GM13977 (cell line): ENCODE measurements around the gene OR8K3.

ENCODE experiments used
- DNase-seq: peaks from one replicate; pipeline ENCODE4 v3.0.0; 2012; ENCODE audit warnings: low spot score
- in situ Hi-C: fragments of 300-500 bp; cut with MboI; formaldehyde crosslinking; loops from one replicate; pipeline ENCODE4 v1.12.0; 2022; ENCODE audit warnings: low sequenced_read_pairs, low pct_unique_long_range_greater_than_20kb, mixed read lengths, inconsistent platforms; ENCODE audit not compliant: unreplicated experiment
- TF ChIP-seq, protein P1 (sequence below): IDR thresholded peaks from 2 replicates; pipeline ENCODE4 v1.5.1; 2012; ENCODE audit warnings: mild to moderate bottlenecking, control low read depth; ENCODE audit not compliant: insufficient read depth; ENCODE audit errors: extremely low read depth, missing control alignments

The OR8K3 gene

DNA sequence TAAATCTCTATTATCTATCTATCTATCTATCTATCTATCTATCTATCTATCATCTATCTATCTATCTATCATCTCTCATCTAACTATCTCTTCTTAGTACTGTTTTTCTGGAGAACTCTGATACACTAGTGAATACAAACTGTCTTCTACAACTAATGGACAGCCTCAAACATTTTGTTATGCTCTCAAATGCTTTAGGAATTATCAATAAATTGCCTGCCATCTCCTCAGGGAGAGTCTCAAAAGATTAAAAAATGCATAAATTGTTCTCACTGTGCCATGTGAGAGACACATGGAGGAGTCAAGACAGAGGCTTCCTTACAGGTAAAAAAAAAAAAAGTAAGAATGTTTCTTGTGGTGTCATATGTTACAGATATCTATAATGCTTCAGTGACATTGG is at the start of gene OR8K3:
OR8K3 (plus strand) TSS at position 301 of the 400 bp plus-strand sequence. CDS start 3,163 bp downstream, outside the sequence.
- in situ Hi-C loops = no loop called here
- no peak for DNase-seq

DNA sequence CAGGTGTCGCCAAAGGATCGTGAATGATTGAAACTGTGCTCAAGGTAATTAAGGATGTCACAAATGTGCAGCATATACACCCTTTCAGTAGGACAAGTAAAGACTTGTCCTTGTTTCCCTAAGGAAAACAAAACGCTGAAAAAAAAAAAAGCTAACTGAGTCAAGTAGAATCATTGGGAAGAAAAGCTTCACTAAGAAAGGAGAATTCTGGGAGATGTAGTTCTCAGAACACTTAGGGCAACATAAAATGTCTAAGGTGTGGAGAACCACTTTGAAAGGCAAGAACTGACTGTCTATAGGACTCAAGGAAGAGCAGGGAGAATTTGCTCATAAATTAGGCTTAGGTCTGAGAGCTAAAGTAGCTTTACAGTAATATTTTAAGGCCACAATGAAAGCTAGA is 43.9 kb upstream of the OR8K3 start:
- in situ Hi-C loops = no loop called here
- no peak for DNase-seq

More for the DNA sequence above, at the start of gene OR8K3:
- TF ChIP-seq, protein P1, sequence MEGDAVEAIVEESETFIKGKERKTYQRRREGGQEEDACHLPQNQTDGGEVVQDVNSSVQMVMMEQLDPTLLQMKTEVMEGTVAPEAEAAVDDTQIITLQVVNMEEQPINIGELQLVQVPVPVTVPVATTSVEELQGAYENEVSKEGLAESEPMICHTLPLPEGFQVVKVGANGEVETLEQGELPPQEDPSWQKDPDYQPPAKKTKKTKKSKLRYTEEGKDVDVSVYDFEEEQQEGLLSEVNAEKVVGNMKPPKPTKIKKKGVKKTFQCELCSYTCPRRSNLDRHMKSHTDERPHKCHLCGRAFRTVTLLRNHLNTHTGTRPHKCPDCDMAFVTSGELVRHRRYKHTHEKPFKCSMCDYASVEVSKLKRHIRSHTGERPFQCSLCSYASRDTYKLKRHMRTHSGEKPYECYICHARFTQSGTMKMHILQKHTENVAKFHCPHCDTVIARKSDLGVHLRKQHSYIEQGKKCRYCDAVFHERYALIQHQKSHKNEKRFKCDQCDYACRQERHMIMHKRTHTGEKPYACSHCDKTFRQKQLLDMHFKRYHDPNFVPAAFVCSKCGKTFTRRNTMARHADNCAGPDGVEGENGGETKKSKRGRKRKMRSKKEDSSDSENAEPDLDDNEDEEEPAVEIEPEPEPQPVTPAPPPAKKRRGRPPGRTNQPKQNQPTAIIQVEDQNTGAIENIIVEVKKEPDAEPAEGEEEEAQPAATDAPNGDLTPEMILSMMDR = no peak

DNA sequence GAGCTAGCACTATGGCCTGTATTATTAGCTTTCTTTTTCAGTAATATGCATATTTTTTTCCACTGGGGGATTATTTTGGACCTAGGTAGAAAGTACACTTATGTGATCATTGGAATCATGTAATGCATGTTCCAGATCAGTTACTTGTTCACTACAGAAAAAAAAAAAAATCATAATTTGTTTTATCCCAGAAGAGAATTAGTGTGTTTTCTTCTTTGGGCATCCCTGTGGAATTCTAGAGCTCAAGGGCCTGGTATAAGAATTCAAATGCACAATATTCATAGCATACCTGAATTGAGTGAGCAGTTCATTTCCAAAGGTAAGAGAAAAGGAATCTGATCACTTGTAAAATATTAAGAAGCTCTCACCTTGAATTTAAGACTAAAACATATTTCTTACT is 41.1 kb upstream of the OR8K3 start, which contains the start of gene OR5T1:
OR5T1 (plus strand) TSS at position 301 of the 400 bp plus-strand sequence. CDS start 1,485 bp downstream, outside the sequence.
- in situ Hi-C loops = no loop called here
- no peak for DNase-seq
- TF ChIP-seq, protein P1 = no peak

More for the DNA sequence above, 43.9 kb upstream of the OR8K3 start:
- TF ChIP-seq, protein P1 = no peak

DNA sequence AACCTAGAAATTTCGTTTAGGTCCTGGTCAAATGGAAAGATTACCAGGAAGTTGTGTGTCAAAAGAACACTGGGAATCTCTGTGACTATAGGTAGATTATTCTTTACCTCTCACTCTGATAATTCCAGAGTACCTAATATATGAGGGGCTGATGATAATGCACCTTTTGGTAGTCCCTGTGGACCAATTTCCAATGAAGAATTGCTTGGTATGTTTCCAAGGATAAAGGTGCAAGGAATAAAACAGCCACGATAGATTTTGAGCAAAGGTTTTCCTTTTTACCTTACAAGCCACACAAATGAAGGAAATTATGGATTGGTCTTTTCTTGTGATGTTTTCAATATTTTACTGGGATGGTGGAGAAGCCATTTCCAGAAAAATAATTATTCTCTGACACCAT is 22.8 kb upstream of the OR8K3 start, which contains the start of gene OR8H1:
OR8H1 (minus strand) TSS at position 101 of the 400 bp plus-strand sequence. CDS start 1,192 bp downstream, outside the sequence.
- TF ChIP-seq, protein P1 = no peak
- in situ Hi-C loops = no loop called here
- DNase-seq = no peak

DNA sequence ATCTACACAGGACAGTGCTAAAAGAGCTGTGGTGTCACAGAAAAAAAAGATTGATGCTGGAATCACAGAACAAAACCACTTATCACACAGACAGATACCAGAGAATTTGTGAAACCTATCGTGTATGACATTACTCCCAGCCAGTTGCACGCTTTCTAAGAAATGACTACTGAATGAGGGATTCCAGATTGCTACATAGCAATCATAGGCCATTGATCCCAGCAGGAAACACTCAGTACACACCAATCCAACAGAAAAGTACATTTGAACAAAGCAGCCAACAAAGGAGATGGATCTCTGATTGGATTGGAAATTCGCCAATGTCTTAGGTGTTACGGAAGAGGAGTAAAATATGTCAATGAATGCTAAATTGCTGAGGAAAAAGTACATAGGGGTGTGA is 18.0 kb upstream of the OR8K3 start:
- DNase-seq = no peak
- in situ Hi-C loops = no loop called here
- TF ChIP-seq, protein P1 = no peak

DNA sequence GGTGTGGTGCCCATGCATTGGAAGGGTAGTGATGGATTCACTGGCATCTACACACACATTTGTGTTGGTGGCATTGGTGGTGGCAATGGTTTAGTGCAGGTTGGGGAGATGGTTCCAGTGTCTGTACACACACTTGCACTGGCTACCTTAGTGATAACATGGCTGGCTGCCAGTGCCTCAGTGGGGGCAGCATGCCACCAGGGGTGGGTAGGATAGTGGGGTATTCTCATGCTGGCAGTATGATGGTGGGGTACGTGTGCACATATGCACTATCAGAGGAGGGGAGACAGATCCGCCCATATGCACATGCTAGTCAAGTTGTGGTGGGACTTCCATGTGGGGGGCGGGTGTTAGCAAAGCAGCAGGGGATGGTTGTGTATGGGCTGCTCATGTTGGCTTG is 7.1 kb upstream of the OR8K3 start:
- in situ Hi-C loops = no loop called here
- TF ChIP-seq, protein P1 = no peak
- DNase-seq = no peak
